Heart right ventricle (tissue), 16 donors: ENCODE data around the gene ACSF3. TPM values are rescaled to one million over a fixed set of nuclear protein-coding genes. Genes with fewer than 3 reads are reported as not detected.

ENCODE experiments used
- ATAC-seq, 8 donors: fragments of 200-7000 bp; cut with Tn5 transposase; one replicate each; pipeline ENCODE4 v1.9.1; 2020; ENCODE audit warnings: mild to moderate bottlenecking in 8 of 8, moderate library complexity in 8 of 8, moderate number of reproducible peaks in 1 of 8
- DNase-seq, 2 donors: peaks; one replicate each; pipeline ENCODE4 v3.0.0-alpha.2; 2020
- H3K27ac ChIP-seq, 10 donors: fragments of 200-600 bp; sonication (generic) in 2 of 10; one replicate each; pipeline versions ENCODE4 v1.5.0 to v1.8.0; 2020 to 2022; ENCODE audit warnings: mild to moderate bottlenecking in 3 of 10
- H3K27me3 ChIP-seq, 7 donors: fragments of 200-600 bp; one replicate each; pipeline ENCODE4 v1.8.0; 2021 to 2022; ENCODE audit warnings: mild to moderate bottlenecking in 2 of 7
- H3K36me3 ChIP-seq, 9 donors: fragments of 200-600 bp; sonication (generic) in 1 of 9; one replicate each; pipeline versions ENCODE4 v1.5.0 to v1.8.0; 2020 to 2022; ENCODE audit warnings: mild to moderate bottlenecking in 2 of 9
- H3K4me1 ChIP-seq, 9 donors: fragments of 200-600 bp; sonication (generic) in 1 of 9; one replicate each; pipeline versions ENCODE4 v1.5.0 to v1.8.0; 2020 to 2022; ENCODE audit warnings: mild to moderate bottlenecking in 4 of 9
- H3K4me3 ChIP-seq, 10 donors: fragments of 200-600 bp; sonication (generic) in 2 of 10; one replicate each; pipeline versions ENCODE4 v1.5.0 to v1.8.0; 2020 to 2022; ENCODE audit warnings: mild to moderate bottlenecking in 7 of 10, moderate library complexity in 2 of 10
- H3K9me3 ChIP-seq, 11 donors: fragments of 200-600 bp in 10 of 11; sonication (generic) in 2 of 11; one replicate each; pipeline versions ENCODE4 v1.5.0 to v1.8.0; 2013 to 2022; ENCODE audit warnings: mild to moderate bottlenecking in 2 of 11, control low read depth in 1 of 11, moderate library complexity in 1 of 11
- WGBS, 2 donors: extraction: QIAGEN DNeasy Blood & Tissue Kit; methylation state at CpG; one replicate each; pipeline ENCODE4 v1.1.7; 2013; ENCODE audit warnings: inconsistent platforms in 1 of 2; 5-methylcytosine and 5-hydroxymethylcytosine counted together
- intact Hi-C, 10 donors: fragments of 100-400 bp; cut with DNase I; formaldehyde crosslinking; loops; one replicate each; pipeline versions ENCODE4 v1.11.1 to v1.14.2; 2022
- polyA plus RNA-seq, 2 donors: library from polyadenylated mRNA; stranded (reverse); fragments of 200-250 nt; gene quantifications; one replicate each; pipeline ENCODE4 v1.2.3, GENCODE V29; 2013
- total RNA-seq, 10 donors: library from RNA; stranded (reverse); fragmentation: NEBNext Ultra II Directional in 3 of 10; extraction: Animal tissue kit (Norgen Biotek cat#: 25700) in 3 of 10; gene quantifications; one replicate each; pipeline versions ENCODE4 v1.2.1 to v1.2.4, GENCODE V29; 2021 to 2023
- TF ChIP-seq, protein P1 (sequence below), 9 donors: fragments of 200-600 bp; sonication (generic) in 2 of 9; IDR thresholded peaks; one replicate each; pipeline versions ENCODE4 v1.5.0 to v1.8.0; 2021 to 2022; ENCODE audit warnings: antibody characterized with exemption in 9 of 9, mild to moderate bottlenecking in 5 of 9, moderate library complexity in 1 of 9
- donor health status: Arrhythmogenic right ventricular cardiomyopathy.
- donor health status: ischemic (EF 13 %, LVEDD 7.1; RV severe dilation, severe dysfunction).
- donor health status: healthy with polysubstance abuse.
- donor health status: DM: no; HTN: yes; CAD: no.
- donor health status: DM: no; HTN: no; CAD: no.
- donor health status: ischemic (EF 25% LVEDD 6.9; RV normal size, moderate dysfunction).
- donor health status: ischemic (EF 25% LVEDD 5.7; RV mildly dilated, moderate dysfunction).
- donor health status: healthy.
- donor health status: DM: yes; HTN: yes; CAD: no.
- donor health status: Ischemic cardiomyopathy.
- donor health status: ischemic (EF 35%, LVEDD 5.7; RV mildly dilated, moderate dysfunction).
- donor health status: nonischemic (EF 11% LVEDD 7.7; RV severe dilation, severe dysfunction).
- donor health status: DM: yes; HTN: yes; CAD: no.
- donor health status: PGD.
- donor health status: ischemic (EF 29% LVEDD 5.4; RV normal size, mild dysfunction).
- donor health status: nonischemic (EF 23%, LVEDD 6.1; RV moderate dilation, normal function).

ACSF3 gene
- total and polyA plus RNA-seq, 12 donors = 11.0 to 36.9 (median 17.8) TPM

GRCh38 chr16:89123001-89123830 lies 29.6 kb downstream of the ACSF3 start:
- Histone ChIP-seq H3K36me3 (peaks cover 0 to 82% (median 18%) of the 10 kb centered on the region in 9 donors), H3K27ac (no peak overlapping the region), H3K9me3 (peaks cover 0 to 13% (median 0%) of the 10 kb centered on the region in 11 donors), H3K27me3 (no peaks in the 10 kb centered on the region), H3K4me1 (peaks cover 0 to 9% (median 0%) of the 10 kb centered on the region in 9 donors), H3K4me3 (no peak overlapping the region)
- ATAC-seq (no peak), DNase-seq (peak in 1 of 2 donors; percentile 3)
- 88 to 91% methylated on average over 25 of the region's 25 CpGs for WGBS, 2 donors
- intact Hi-C loops = no loop called here
- TF ChIP-seq, protein P1, sequence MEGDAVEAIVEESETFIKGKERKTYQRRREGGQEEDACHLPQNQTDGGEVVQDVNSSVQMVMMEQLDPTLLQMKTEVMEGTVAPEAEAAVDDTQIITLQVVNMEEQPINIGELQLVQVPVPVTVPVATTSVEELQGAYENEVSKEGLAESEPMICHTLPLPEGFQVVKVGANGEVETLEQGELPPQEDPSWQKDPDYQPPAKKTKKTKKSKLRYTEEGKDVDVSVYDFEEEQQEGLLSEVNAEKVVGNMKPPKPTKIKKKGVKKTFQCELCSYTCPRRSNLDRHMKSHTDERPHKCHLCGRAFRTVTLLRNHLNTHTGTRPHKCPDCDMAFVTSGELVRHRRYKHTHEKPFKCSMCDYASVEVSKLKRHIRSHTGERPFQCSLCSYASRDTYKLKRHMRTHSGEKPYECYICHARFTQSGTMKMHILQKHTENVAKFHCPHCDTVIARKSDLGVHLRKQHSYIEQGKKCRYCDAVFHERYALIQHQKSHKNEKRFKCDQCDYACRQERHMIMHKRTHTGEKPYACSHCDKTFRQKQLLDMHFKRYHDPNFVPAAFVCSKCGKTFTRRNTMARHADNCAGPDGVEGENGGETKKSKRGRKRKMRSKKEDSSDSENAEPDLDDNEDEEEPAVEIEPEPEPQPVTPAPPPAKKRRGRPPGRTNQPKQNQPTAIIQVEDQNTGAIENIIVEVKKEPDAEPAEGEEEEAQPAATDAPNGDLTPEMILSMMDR (IDR thresholded peaks at IDR 0.05) = no peak

- intact Hi-C loops = no loop called here
- H3K27ac ChIP-seq = no peak overlapping the region
- WGBS, 2 donors = 95% methylated on average over 12 of the region's 12 CpGs
- peaks cover 0 to 7% (median 0%) of the 10 kb centered on the region in 9 donors for H3K4me1 ChIP-seq
- peaks cover 0 to 13% (median 0%) of the 10 kb centered on the region in 11 donors for H3K9me3 ChIP-seq
- peaks cover 0 to 82% (median 18%) of the 10 kb centered on the region in 9 donors for H3K36me3 ChIP-seq
- H3K4me3 ChIP-seq = no peak overlapping the region
- ATAC-seq (no peak), DNase-seq (peak in 1 of 2 donors; percentile 2)
- no peaks in the 10 kb centered on the region for H3K27me3 ChIP-seq
- TF ChIP-seq, protein P1 (IDR thresholded peaks at IDR 0.05) = no peak
Measured at GRCh38 chr16:89123831-89124100, 30.1 kb downstream of the ACSF3 start.

- no peak overlapping the region for H3K27ac ChIP-seq
- TF ChIP-seq, protein P1 (IDR thresholded peaks at IDR 0.05) = no peak
- peaks cover 0 to 32% (median 8%) of the 10 kb centered on the region in 11 donors for H3K9me3 ChIP-seq
- H3K27me3 ChIP-seq = no peaks in the 10 kb centered on the region
- no peak for DNase-seq
- no peak for ATAC-seq
- WGBS, 2 donors = 100% methylated on average over 1 of the region's 1 CpG
- no peak overlapping the region for H3K4me3 ChIP-seq
- peaks cover 0 to 85% (median 18%) of the 10 kb centered on the region in 9 donors for H3K36me3 ChIP-seq
- intact Hi-C loops = no loop called here
- no peaks in the 10 kb centered on the region for H3K4me1 ChIP-seq
Measured at GRCh38 chr16:89129378-89129777, 35.7 kb downstream of the ACSF3 start.

GRCh38 chr16:89130448-89130847 lies 36.8 kb downstream of the ACSF3 start:
- Histone ChIP-seq H3K4me1 (no peaks in the 10 kb centered on the region), H3K4me3 (no peak overlapping the region), H3K27me3 (no peaks in the 10 kb centered on the region), H3K9me3 (peaks cover 0 to 29% (median 7%) of the 10 kb centered on the region in 11 donors), H3K27ac (no peak overlapping the region), H3K36me3 (peaks cover 0 to 84% (median 22%) of the 10 kb centered on the region in 9 donors)
- TF ChIP-seq, protein P1 (IDR thresholded peaks at IDR 0.05) = no peak
- intact Hi-C loops = no loop called here
- no peak for DNase-seq
- WGBS, 2 donors = 96% methylated on average over 5 of the region's 5 CpGs
- ATAC-seq = no peak
